Stimulated activated CD4-positive, alpha-beta T cell treated with anti-CD3 and anti-CD28 coated beads, Interleukin-1b, Interleukin-23, amount 100 ng/mL, for 1 hour (primary cell): Measurements from ENCODE around the gene KIAA1191.
"Not testable (repeated sequence)": the region's sequence is repeated elsewhere in the genome, so short reads cannot be mapped to it uniquely, and the experiment has no call there.

Experiments used
- DNase-seq, 2 donors: peaks; one replicate each; pipeline ENCODE4 v3.0.0-alpha.2; 2020; ENCODE audit warnings: low read depth in 2 of 2

KIAA1191 gene

GRCh38 chr5:176361437-176362232 is at the start of gene KIAA1191:
Gene KIAA1191, minus strand, starts transcription at chr5:176361764. Its CDS starts 2,256 bp downstream, at chr5:176359508.
- peak; percentile 82 to 85 for DNase-seq

GRCh38 chr5:176410486-176411180 is 49.1 kb upstream of the KIAA1191 start:
- DNase-seq: no peak

- no peak for DNase-seq
Measured at GRCh38 chr5:176409765-176410164, 48.2 kb upstream of the KIAA1191 start.

GRCh38 chr5:176408590-176408989 is 47.0 kb upstream of the KIAA1191 start:
- DNase-seq: no peak

DNA sequence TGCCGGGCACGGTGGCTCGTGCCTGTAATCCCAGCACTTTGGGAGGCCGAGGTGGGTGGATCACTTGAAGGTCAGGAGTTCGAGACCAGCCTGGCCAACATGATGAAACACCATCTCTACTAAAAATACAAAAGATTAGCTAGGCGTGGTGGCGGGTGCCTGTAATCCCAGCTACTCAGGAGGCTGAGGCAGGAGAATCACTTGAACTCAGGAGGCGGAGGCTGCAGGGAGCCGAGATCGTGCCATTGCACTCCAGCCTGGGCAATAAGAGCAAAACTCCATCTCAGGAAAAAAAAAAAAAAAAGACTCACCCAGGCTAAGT is 46.6 kb upstream of the KIAA1191 start:
- not testable (repeated sequence) for DNase-seq

DNA sequence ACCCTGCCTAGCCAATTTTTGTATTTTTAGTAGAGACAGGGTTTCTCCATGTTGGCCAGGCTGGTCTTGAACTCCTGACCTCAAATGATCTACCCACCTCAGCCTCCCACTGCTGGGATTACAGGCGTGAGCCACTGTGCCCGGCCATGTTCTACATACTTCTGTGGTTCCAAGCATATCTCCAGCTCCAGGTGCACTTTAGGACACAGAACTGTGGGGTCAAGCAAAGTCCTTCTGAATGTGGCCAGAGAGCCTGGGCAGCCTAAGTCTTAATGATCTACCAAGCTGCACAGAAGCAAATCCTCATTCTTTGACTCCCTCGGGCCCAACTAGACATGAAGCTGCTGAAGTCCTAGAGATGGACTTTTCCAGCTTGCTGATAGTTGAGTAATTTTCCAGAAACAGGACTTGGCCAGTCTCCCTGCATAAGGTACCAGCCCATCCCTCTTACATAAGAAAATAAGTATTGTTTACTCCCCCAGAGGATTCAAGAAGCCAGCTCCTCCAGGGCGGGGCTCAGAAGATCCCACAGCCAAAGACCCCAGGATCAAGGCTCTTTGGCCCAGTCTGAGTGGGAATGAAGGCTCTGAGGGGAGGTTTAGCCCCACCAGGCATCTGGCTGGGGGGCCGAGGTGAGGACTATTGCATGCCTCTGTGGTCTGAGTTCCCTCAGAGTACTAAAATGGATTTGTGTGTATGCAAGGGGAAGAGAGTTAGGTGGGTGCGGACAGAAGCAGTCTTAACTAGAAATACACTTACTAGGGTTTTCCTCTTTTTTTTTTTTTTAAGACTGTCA is 46.1 kb upstream of the KIAA1191 start:
- no peak for DNase-seq

GRCh38 chr5:176406436-176407052 is 45.0 kb upstream of the KIAA1191 start:
- no peak for DNase-seq

GRCh38 chr5:176405656-176406435 is 44.3 kb upstream of the KIAA1191 start:
- no peak for DNase-seq

DNA sequence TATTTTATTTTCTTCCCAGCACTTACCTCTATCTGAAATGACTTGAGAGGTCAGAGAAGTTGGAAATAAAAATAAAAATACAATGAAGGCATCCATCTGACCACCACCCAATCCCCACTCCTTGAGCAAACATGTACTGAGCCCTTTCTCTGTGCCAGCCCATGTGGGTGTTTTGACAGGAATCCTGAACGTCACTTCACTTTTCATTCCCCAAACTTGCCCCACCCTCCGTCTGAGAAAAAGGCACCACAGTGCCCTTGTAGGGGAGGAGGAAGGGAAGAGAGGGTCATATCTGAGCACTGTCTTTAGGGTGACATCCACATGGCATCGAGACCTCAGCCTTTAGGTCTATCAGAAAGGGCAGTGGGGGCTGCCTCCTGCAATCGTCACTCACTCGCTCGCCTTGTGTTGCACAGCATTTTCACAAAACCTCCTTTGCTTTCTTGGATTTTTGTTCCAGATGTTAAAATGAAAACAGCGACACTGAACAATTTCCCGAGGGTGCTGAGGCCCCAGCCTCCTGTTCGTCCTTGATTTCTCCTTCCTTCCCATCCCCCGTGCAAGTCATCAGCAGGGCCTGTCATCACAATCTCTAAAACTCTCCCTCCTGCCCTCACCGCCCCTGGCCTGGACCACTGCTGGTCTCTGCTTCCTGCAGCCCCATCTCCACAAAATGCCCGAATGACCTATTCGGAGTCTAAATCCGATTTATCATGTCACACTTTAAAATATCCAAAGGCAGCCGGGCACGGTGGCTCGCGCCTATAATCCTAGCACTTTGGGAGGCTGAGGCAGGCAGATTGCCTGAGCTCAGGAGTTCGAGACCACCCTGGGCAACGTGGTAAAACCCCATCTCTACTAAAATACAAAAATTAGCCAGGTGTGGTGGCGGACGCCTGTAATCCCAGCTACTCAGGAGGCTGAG is 40.0 kb upstream of the KIAA1191 start:
- no peak for DNase-seq

- no peak for DNase-seq
Measured at GRCh38 chr5:176400382-176401156, 39.0 kb upstream of the KIAA1191 start.

DNA sequence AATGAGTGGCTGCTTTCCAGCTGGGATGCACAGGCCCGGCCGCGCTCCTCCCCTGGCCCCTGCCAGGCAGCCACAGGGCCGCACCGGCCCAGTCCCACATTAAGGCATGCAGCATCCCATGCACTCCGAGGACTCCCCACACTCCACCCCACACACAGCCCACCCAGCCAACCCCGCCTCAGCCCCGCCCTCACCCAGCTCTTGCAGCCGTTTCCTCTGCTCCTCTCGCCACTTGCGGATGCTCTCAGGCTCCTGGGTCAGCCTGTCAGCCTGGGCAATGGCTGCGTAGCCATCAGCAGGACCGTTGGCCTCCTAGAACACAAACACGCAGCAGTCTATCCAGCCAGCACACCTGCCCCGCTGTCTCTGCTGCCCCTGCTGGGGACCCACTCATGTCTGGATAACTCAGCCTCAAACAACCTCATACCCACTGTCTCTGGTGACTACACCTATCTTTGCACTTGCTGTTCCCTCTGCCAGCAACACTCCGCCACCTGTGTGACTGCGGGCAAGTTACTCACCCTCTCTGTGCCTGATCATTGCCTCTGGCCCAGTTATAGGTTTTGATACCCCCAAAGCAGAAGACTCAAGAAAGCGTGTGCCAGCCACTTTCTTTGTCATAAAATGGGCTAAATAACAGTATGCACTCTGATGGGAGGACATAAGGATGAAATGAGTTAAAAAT is 36.3 kb upstream of the KIAA1191 start:
- no peak for DNase-seq

DNA sequence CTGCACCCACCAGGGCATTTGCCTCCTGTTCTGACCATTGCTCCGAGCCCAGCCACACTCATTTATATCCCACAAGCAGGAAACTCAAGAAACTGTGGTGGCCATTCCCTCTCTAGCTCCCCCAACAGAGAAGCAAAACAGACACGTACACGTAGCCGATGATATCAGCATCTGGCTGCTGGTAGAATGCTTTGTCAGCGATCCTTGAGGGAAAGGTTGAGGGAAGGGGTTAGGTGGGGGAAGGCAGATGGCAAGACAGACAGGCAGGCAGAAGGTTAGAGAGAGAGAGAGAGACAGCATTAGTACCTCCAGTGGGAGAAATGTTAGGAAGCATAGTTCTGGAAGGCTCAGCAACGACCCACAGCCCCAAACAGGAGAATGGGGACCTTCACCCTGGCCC is 34.8 kb upstream of the KIAA1191 start:
- no peak for DNase-seq

- no peak for DNase-seq
Measured at GRCh38 chr5:176394881-176395675, 33.5 kb upstream of the KIAA1191 start.

DNA sequence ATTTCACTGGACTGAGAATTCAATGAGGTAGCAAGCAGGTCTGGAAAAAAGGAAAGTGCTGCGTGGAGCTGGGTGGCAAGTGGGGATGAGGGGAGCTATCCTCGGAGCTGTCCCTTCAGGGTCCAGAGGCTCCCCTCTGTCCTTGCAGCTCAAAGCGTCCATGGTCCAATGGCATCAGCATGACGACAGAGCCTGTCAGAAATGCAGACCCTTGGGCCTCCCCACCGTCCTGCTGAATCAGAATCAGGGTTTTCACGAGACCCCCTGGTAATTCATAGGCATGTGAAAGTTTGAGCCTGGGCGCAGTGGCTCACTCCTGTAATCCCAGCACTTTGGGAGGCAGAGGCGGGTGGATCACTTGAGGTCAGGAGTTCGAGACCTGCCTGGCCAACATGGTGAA is 32.5 kb upstream of the KIAA1191 start:
- no peak for DNase-seq

DNA sequence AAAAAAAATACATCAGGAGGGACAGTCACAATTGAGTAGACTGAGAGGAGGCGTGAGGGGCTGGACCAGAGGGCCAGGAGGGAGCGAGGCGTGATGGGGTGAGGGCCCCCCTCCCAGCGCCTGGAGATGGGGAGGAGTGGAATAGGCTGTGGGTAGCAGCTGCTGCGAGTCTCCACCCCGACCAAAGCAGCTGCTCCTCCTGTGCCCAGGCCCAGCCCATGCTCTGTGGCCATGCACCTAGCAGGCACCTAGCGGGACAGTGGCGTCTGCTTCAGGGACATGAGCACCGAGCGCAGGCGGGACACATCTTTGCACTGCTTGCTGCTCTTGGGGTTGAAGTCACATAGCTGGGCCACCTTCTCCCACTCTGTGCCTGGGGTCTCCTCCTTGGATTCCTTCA is 31.0 kb upstream of the KIAA1191 start:
- no peak for DNase-seq

GRCh38 chr5:176391999-176392398 is 30.4 kb upstream of the KIAA1191 start:
- no peak for DNase-seq

GRCh38 chr5:176391479-176391878 is 29.9 kb upstream of the KIAA1191 start:
- DNase-seq: no peak
